GM10847 (cell line): ENCODE results near the gene LRRC1.

ENCODE experiments used
- POLR2A ChIP-seq: IDR thresholded peaks from 2 replicates; pipeline ENCODE4 v1.6.1; 2011; ENCODE audit not compliant: insufficient read length; ENCODE audit errors: extremely low read depth

Gene LRRC1

DNA sequence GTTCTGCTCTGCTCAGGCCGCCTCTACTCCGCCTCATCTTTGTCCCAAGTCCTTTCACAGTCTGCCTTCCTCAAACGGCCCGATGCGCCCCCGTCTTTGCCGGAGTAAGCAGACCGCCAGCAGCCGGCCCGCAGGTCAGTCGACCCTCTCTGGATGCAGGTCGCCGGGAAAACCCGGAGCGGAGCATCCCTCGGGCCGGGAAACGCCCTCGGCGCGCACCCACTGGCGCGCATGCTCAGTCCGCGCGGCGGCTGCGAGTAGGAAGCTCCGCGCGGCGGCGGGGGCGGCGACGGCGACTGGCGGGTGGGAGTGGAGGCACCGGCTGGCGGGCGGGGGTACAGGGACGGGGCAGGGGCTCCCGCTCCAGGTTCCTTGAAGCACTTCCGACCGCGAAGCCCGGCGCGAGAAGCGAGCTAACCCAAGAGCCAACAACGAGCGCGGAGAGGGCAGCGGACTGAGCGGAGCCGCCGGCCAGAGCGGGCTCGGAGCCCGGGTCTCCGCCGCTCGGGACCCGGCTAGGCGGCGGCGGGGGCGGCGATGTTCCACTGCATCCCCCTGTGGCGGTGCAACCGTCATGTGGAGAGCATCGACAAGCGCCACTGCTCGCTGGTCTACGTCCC is at the start of gene LRRC1:
Gene LRRC1, plus strand, starts transcription at position 286 of the 620 bp plus-strand sequence. Its CDS starts 252 bp downstream, at position 538.
- TF ChIP-seq POLR2A = peak; percentile 46

DNA sequence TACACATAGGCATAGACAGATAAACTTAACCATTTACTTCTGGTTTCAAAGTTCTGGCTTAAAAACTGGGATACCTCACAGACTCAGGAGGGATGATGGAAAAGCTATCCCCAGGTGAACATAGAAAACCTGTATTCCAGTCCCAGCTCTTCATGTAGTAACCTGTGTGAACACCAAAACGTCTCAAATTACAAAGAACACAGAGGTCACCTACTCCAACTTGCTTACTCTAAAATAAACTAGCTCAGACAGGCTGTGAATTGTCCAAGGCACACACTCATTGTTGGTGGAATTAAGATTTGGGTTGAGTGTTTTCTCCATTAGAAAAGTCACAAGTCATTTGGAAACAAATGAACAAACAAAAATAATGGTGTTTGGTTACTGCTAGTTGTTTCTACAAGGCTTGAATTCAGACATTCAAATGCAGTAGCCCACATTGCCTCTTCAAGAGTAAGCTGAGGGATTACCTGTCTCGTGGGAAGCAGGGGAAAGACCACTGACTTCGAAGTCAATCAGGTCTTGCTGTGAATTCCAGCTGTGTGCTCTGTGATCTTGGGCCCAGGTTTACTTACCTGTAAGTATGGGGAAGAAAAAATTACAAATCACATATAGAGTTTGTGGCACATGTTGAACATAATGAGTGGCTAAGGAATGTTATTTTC is 48.2 kb upstream of the LRRC1 start:
- no peak for TF ChIP-seq POLR2A

DNA sequence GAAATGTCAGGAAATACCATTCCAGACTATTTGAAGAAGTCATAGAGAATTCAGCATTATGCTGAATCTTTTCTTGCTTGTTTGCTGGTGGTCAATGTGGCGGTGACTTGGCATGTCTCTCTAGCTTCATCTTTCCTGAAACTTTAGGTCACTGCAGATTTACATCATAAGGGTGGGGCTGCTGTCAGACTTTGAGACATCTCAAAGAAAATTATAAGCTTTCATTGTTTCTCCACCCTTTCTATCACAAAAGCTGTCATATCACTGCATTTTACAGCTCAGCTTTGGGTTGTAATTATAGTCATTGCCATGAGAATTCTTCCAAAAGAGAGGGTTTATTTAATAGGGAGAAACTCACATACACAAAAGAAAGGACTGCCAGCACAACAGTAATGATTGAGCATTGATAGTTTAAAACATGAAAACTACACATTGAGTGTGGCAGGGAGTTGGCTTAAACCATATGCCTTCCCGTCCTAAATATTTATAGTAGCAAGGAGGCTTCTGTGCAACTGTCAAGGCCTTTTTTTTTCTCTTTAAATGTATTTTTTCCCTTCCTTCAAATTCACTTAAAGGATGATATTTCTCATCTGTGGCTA is 44.7 kb upstream of the LRRC1 start:
- no peak for TF ChIP-seq POLR2A

DNA sequence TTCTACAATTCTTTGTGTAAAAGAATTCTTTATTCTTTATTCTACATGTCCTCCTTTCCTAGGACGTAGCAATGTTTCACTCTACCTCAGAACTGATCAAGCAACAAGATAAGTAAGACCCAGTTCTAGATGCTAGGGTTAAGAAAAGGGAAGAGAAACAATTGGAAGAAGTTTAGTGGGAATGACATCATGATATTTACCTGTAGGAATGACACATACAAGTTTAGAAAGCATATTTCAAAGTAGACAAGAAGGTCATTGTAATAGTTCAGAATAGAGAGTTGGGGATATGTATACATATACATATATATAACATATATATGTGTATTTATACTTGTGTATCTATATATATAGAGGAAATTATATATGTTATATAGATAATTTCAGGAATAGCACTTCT is 43.4 kb upstream of the LRRC1 start:
- TF ChIP-seq POLR2A = no peak

DNA sequence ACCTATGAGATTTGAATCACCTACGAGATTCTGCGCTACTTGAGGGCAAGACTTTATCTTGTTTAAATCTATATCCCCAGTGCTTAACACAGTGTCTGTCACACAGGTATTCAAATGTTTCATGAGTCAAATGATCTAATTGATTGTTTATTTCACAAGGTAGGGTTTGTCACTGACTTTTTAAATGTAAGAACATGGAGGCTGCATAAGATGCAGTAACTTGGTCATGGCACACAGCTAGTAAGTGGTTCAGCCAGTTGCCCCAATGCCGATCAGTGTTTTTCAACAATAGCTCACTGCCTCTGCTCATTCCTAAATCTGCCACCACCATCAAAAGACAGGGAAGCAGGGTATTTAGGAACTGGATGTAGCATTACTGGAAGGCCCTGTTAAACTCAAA is 42.4 kb upstream of the LRRC1 start:
- no peak for TF ChIP-seq POLR2A

DNA sequence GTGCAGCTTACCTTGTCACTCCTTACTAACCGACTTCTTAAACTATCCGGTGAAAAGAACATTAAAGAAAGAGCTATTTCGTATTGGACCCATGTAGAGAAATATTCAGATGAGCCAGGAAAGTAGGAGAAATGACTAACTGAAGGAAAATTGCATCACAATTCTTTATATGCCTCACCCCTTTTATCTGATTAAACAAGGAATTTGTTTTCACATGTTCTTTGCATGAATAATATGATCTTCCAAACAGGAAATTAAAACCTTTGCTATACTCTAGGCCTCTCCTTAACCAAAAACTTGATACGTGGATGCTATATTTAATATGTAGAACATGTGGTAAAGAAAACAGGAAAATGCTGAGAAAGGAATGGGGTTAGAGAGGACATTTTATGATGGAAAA is 41.9 kb upstream of the LRRC1 start:
- TF ChIP-seq POLR2A = no peak

DNA sequence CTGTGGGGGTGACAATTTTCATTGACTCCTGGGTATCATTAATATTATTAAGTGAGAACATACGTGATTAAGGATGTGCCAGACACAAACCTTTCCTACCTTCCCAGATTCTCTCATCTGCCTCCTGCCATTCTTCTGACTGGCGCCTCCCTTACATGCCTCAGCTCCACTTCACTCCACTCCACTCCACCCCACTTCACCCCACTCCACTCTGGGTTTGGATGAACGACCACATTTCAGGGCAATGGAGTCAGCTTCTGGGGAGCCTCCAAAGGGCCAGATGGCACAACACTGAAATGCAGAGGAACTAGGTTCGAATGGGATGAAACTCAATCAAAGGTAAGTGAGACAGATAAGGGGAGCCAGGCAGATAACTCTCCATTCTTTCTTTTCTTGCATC is 40.5 kb upstream of the LRRC1 start:
- no peak for TF ChIP-seq POLR2A

DNA sequence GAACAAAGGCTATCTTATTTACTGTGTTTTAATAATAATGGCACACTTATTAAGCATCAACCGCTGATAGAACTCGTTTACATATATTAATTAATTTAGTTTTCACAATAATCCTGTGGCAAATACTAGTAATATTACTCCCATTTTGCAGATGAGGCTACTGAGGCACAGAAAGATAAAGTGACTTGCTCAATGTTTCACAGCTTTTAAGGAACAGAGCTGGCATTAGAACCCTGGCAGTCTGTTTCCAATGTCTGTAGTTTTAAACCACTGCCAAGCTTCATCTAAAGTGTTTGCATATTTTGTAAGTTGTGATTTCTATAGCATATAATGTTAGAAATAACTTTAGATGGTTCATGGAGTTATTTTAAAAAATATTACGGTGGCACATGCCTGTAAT is 38.4 kb upstream of the LRRC1 start:
- no peak for TF ChIP-seq POLR2A

DNA sequence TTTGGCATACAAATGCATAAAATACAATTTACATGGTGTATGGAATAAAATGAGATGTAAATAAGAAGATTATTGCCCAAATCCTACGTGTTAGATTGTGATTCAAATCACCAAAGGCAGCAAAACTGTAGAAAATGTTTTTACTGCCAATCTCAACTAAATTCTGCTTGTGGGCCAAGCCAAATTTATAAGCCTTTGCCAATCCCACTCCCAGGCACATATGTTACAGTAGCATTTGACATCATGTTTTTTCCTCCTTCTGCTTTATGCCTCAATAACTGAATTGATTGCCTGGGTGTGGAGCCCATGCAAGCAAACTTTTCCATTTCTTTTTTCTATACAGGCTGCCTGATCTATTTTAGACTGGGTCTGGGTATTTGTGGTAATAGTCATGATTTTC is 36.3 kb upstream of the LRRC1 start:
- TF ChIP-seq POLR2A = no peak

DNA sequence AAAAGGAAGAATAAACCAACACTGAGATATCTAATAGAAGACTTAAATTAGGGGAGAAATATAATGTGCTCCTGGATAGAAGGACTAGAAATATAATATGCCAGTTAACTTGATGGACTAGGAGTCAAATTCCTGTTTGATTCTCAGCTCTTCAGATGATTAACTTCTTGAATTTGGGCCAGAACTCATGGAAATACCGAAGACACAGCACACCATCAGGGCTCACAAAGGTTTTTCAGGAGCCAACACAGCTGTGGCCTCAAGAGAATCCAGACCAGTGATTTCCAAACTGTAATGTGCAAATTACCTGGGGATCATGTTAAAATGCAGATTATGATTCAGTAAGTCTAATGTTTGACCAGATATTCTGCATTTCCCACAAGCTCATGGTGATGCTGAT is 33.8 kb upstream of the LRRC1 start:
- no peak for TF ChIP-seq POLR2A

DNA sequence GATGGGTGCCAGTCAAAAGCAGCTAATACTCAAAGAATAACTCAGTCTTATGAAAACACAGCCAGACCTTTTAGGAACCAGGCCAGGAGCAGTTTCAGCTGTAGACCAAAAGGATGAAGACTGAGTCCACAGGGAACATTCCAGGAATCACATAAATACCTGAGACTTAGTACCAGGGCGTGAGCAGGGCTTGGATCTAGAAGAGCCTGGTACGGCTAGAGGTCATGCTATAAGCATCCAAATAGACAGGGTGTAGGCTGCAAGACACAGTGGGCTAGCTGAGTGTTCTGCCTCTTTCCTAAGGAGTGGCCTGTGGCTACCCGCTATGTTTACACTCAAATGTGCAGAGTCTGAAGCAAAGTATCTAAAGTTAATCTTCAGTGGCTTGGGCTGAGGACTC is 29.5 kb upstream of the LRRC1 start:
- TF ChIP-seq POLR2A = no peak

DNA sequence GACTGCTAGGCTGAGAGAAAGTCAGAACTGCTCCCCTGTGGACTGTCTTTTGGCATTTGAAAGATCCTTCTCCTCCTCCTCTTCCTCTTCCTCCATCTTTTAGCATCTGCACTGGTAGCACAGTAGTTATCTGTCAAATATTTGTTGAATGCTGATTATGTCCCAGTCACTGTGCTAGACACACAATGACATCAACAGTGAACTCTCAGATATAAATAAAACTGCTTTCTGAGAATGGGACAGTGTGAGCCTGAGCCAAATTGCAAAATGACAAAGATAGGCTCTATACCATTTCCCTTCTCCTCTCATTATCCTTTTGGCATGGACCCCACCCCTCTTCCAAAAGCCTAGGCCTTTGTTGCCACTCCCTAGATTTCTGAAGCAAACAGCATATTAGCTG is 27.9 kb upstream of the LRRC1 start:
- no peak for TF ChIP-seq POLR2A

DNA sequence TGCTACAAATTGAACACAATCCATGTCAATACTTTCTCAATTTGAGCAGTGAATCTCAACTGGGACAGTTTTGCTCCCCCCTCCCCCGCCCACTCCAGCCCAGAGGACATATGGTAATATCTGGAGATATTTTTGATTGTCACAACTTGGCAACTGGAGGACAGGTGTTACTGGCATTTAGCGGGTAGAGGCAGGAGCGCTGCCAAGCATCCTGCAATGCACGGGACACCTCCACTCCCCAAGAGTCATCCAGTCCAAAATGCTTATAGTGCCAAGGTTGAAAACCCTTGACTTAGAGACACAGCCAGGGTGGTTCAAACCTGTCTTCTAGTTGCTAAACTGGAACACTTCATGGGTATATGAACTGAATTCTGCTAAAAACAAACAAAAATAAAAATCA is 26.9 kb upstream of the LRRC1 start:
- TF ChIP-seq POLR2A = no peak

DNA sequence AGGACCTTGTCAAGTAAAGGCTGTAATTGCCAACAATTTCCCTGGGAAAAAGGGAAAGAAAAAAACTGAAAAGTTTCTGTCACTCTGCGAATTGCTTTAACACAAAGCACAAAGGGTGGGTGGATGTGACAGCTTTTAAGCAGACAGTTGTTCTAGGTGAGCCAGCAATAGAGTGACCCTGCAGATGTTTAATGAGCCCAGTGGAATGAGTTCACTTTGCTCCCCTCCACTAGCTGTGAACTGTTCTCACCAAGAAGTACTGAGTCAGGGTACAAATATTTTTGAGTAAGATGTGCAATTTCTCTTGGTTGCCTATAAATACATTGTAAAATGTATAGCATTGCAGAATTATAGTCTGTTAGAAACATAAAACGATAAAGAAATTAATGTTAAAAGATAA is 26.2 kb upstream of the LRRC1 start:
- TF ChIP-seq POLR2A = no peak

DNA sequence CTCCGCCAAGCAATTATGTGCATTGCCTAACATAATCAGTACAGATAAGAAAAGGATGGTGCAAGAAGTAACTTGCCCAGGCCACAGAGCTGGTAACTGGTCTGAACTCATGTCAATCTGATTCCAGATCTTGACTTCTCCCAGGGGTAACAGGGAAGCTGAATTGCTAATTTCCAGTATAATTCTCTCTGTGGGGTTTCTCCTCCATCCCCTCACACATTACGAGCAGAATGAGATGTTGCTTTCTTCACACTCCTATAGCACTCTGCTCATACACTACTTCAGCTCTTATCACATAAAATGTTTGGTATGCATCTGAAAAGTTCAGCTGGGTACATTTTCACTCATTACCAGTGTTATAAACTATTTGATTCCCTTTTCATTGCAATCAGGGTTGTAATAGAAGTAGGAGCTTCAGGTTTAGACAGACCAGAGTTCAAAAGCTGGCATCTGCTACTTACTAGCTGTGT is 24.0 kb upstream of the LRRC1 start:
- no peak for TF ChIP-seq POLR2A

DNA sequence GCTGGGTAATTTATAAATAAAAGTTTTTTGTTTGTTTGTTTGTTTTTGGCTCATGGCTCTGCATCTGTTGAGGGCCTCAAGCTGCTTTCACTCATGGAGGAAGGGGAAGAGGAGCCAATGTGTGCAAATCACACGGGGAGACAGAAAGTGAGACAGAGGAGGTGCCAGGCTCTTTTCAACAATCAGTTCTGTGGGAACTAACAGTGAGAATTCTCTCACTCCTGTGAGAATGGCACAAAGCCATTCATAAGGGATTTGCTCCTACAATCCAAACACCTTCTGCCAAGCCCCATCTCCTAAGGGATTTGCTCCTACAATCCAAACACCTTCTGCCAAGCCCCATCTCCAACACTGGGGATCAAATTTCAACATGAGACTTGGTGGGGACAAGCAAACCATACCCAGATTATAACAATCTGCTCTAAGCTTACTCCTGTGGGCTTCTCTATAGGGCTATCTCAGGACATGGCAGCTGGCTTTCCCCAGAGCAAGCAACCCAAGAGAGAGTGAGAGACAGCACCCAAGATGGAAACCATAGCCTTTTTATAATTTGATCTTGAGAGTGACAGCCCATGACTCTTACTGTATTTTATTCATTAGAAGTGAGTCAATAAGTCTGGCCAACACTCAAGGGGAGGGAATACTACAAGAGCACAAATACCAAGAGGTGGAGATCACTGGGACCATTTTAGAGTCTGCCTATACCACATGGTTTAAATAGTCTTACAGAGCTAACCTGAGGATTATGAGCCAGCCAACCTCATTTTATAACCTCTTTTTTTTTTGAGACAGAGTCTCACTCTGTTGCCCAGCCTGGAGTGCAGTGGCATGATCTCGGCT is 22.8 kb upstream of the LRRC1 start:
- no peak for TF ChIP-seq POLR2A
